Activated CD8-positive, alpha-beta memory T cell treated with anti-CD3 and anti-CD28 coated beads for 4 hours (primary cell): ENCODE results near the gene LSMEM2.

Experiments
- DNase-seq, 2 donors: peaks; one replicate each; pipeline ENCODE4 v3.0.0-alpha.2; 2020; ENCODE audit warnings: low read depth in 2 of 2

Gene LSMEM2

DNA sequence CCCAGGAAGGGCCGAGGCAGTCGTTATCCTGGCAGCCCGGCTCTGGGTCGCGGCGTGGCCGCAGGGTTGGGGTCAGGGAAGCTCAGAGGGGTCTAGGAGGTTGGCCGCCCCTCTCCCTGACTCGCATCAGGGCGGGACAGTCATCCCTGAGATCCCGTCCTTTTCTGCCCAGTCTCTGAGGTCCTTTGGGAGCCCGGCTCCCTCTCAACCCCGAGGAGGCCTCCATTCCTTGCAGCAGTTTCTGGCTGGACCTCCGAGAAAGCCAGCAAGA lies 43.2 kb downstream of the LSMEM2 start:
- DNase-seq, result no peak

DNA sequence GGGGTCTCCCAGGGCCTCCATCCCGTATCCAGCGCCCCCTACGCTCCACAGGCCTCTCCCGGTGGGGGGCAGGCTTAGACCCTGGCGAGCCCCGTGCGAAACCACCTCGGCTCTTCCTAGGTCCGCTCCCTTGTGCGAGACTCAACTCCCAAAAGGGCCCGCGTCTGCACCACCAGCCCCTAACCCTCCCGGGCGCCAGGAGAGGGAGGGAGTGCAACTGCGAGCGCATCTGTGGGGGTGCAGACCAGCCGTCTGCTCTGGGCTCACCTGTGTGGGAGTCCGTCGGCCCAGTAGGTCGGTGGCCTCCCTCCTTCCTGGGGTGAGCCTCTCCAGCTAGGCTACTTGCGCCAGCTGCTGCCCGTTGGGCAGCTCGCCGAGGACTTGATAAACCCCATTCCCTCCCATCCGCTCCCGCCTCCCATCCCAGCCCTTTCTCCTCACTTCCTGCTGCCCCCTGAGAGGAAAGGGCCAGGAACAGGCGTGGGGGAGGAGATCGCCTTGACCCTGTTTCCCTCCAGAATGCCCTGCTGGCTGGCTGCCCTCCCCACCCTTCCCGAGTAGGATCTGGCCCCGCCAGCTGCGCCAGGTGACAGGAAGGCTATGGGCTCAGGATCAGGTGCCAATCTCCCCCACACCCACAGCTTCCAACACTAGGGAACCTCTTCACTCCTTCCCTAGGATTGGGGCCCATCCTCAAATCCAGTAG lies 43.7 kb downstream of the LSMEM2 start, which contains the start of gene HYAL2:
Gene HYAL2 (minus strand): TSS at position 360 of the 706 bp plus-strand sequence. CDS start 2,256 bp downstream, outside the sequence.
- no peak for DNase-seq

DNA sequence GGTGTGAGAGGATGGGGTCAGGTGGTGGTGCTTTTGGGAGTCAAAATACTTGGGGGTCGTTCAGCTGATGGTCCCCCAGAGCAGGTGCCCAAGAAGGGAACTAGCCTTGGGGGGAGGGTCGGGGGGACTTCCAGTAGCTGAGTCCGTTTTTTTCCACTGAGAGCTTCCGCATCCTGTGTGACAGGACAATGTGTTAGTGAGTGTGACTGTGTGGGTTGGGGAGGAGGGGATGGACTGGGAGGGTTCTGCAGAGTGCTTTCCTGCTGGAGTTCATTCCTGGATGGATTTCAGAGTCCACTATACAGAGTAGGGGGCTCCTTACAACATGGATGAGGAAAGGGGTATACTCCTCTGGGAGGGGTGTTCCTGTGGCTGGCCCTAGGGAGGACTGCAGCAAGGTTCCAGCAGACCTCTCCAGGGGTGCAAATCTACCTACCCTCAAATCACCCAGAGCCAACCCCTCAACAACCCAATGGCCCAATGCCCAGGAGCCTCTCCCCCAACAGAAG lies 44.3 kb downstream of the LSMEM2 start:
- DNase-seq, result no peak

DNA sequence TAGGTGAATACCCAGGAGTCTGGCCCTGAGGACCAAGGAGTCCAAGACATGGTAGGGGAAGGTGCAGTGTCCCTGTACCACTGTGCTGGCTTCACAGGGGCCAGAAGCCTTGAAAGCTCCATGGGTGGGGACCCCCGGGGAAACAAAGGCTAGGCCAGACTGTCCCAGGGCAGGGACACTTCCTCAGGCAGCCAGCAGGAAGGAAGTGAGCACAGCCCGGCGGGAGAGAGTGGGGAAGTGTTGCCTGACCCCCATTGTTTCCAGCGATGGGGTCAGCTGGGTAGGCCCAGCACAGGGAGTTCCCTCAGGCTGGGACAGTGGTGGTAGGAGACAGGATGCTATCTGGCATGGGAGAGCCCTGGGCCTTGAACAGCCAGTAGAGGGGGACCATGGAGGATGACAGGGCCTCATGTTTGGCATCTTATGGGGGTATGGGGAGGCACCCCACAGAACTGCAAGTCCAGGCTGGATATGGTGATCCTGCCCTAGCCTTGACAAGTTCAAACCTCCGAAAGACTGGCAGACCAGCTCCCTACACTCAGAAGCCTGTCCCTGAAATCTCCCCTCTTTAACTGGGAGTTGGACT lies 44.8 kb downstream of the LSMEM2 start:
- DNase-seq, result no peak

DNA sequence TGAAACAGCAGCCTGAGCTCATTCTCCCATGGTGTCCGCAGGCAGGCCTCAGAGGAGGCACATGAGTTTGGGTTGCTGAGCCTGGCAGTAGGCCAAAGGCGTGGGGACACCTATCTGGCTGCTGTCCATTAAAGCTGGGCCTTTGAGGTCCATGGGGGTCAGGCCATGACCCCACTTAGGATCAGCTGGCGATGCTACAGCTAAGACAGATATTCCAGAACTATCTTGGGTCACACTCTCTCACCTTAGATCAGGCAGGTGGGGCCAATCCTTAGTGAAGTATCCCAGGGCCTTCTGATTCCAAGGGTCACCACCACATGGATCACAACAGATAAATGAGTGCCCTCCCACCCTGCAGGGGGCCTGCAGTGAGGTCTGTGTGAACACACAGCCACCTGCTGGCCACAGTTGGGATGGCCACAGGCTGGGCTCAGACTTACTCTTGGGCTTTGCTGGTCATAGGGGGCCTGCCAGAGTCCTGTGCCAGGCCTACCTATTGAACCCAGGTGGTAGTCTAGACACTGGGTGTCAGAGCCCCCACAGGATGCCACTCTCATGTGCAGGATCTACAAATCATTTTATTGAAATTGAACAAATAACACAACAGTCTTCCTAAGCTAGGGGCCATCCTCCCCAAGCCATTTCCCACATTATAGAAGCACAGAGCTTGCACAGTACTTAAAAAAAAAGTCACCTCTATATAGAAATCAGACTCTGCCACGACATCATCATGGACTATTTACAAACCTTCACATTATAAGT lies 45.6 kb downstream of the LSMEM2 start:
- no peak for DNase-seq

DNA sequence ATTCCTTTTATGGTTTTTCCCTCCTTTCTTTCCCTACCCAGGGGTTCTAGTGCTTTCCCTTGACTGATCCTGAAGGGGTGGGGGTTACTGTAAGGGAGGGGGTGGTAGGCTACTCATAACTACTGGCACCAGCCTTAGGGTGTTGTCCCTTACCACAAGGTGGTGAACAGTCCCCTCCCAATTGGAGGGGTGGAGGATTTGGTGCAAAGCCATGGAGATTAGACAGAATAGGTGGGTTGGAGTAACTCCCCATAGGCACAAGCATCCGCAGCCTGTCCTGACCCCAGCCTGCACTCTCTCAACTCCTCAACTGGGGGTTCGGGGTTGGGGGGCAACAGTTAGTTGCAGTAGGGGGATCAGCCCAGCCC lies 46.2 kb downstream of the LSMEM2 start:
- no peak for DNase-seq

DNA sequence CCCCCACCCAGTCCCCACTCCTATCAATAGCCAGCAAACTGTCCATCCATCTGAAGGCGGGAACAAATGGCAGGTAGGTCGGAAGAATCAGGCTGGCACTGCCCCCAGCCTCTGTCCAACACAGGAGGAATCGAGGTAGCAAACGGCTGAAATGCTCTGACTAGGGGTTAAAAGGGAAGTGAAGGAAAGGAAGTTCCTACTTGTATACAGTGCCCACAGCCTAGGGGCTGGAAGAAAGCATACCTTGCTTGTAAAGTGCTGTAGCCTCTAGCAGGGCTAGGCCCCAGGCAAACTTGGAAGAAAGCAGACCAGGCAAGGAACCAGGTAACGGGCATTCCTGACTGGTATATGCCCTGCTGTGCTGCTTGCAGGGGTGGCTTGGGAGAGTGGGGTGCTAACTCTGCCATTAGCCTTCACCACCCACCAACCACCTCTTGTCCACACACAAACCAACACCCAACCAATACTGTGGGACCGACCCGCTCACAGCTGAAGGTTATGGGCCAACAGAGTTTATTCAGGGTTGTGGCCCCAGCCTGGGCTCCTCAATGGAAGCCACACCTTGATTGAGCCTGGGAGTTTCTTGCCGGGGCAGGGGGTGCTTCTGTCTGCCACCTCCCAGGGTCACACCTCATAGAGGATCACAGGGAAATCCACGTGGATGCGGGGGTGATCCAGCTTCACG lies 46.8 kb downstream of the LSMEM2 start:
- no peak for DNase-seq

DNA sequence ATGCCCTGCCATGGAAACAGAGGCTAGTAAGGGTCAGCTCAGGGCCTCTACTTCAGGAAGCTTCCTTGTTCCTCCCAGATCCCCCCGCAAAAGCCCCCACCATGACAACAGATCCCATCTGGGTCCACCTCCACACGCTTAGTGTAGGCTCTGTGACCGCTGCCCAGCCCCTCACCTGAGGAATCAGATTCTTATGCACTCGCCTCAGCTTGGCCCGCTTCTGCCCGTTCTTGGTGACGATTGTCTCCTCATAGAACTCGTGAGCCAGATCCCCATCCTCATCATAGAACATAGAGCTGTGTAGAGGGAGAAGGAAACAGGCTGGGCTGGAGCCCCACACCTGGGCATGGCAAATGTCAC lies 47.3 kb downstream of the LSMEM2 start:
- no peak for DNase-seq

DNA sequence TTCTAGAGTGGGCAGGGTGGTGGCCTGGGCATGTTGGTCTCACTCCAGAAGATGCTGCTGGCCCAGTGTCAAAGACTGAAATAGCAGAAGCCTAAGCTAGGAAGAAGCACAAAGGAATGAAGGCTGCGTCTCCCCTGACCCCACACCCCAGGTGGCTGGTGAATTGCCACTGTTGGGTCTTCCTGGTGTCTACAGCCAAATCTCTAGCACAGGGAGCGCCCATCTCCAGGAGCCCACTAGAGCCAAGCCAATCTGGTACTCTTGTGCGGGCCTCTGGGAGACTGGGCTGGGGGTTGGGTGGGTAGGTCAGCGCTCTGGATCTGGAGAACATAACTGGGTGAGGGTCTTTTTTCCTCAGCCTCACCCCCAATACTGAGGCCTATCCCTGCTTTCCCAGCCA lies 48.2 kb downstream of the LSMEM2 start:
- DNase-seq, result no peak

DNA sequence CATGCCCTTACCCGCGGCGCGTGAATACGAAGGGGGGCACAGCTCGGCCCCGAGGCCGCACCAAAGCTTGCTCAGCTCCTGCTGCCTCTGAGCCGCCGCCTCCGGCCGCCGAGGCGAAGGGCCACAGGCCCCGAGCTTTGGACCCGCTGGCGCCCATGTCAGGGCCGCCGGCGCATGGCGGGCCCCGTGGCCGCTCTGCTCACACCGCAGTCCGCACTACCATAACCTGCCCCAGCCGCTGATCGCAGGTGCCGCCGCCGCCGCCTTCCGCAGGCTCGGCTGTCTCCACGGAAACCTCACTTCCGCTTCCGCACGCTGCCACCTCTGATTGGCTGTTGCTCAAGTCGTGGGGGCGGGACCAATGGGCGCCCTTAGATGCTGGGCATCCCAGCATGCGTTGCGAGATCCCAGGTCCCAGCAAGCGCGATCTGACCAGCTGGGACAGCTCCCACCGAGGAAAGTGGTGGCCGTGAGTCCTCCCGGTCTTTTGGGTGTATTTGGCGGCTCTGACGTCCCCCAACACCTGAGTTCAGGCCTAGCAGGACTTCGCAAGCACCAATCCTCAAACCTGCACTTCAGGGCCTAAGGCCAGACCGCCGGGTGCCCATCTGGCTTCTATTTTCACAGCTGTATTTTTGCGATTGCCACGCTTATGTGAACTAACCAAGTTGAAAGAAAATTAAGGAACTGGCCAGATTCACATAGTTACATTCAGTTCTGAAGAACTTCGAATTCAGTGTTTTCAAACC lies 49.2 kb downstream of the LSMEM2 start, which contains the start of gene TUSC2:
Gene TUSC2 (minus strand): TSS at position 281 of the 749 bp plus-strand sequence. CDS start 124 bp downstream, at position 157.
- peak; percentile 89 to 90 for DNase-seq

DNA sequence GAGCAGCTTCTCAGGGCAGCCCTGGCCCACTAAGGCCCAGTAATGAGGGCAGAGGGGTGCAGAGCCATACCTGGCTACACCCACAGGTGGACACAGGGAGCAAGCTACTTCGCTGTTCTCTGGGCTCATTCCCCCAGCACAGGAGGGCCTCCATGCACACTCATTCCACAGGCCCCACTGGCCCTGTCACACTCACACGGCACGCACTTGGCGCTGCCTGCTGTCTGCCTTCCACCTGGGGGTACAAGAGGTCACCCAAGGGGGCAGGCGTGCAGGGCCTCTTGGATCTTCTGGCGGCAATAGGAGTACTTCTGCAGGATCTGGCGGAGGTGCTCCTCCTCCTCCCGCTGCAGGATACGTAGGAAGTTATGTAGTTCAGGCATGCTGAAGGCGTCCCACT lies 51.4 kb downstream of the LSMEM2 start:
- DNase-seq, result no peak

DNA sequence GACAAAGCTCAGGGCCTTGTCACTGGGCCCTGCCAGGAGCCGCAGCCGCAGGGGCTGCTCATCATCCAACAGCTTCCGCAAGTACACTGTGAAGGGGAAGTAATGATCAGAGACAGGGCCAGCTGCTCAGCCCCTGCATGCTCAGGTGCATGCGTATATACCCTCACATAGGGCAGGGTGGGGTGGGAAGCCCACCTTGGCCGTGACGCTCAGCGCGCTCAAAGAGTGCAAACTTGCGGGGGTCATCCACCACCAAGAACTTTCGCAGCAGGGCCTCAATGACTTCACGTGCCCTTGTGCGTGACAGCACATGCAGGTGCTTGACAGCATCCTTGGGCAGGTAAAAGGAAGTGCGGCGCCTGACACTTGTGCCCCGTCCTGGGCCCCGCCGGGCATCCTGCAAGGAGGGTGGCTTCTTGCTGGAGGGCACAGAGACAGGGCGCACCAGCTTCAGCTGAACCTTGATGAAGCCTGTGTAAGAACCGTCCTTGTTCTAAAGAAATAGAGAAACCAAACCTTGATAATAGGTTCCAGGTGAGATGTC lies 52.5 kb downstream of the LSMEM2 start:
- no peak for DNase-seq

DNA sequence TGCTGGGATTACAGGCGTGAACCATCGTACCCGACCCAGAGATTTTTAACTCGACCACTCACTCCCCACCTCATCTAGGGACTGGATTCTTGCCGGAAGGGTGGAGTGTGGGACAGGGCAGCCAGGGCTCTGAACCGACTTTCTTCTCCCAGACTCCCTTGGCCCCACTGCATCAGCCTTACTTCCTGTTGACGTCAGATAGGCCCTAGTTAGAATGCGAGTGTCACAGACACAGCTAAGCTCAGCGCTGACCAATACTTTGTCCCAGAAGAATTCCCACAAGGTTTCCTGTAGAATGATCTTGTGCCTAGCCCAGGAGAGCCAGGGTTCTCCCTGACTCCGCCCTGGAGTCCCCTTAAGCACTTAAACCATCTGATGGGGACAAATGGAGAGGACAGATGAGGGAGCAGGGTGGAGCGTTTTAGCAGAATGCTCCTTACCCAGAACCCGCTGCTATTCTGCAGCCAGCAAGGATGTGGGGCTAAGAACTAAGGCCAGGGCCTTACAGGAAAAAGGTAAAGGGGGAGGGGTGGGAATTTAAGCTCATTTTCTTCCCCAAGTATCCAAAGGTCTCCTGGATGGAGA lies 54.9 kb downstream of the LSMEM2 start:
- DNase-seq, result no peak

DNA sequence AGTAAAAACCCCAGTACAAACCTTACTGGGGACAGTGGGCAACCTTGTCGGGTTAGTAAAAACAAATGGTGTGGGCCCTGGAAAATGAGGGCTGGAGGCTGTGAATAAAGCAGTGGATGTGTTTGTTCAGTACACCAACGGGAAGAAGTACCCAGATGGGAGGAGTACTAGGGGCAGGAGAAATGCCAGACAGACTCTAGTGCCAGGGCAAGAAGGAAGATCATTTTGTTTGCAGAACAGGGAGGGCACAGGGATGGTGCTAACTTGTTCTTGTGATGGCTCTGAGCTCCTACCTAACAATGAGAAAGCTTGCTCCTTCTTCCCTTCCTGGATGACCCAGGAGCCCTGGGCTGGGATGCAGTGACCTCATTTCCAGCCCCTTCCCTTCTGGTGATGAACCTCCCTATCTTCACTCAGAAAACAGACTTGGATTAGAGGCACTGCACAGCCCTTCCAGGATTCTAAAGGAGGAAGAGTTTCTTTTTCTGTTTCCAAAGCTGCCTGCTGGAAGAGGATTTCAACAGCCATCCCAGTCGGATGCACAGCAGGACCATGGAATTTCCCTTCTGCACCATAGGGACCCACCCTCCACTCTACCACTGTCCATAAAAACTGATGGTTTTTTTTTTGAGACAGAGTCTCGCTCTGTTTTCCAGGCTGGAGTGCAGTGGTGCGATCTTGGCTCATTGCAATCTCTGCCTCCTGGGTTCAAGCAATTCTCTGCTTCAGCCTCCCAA lies 55.6 kb downstream of the LSMEM2 start:
- no peak for DNase-seq

DNA sequence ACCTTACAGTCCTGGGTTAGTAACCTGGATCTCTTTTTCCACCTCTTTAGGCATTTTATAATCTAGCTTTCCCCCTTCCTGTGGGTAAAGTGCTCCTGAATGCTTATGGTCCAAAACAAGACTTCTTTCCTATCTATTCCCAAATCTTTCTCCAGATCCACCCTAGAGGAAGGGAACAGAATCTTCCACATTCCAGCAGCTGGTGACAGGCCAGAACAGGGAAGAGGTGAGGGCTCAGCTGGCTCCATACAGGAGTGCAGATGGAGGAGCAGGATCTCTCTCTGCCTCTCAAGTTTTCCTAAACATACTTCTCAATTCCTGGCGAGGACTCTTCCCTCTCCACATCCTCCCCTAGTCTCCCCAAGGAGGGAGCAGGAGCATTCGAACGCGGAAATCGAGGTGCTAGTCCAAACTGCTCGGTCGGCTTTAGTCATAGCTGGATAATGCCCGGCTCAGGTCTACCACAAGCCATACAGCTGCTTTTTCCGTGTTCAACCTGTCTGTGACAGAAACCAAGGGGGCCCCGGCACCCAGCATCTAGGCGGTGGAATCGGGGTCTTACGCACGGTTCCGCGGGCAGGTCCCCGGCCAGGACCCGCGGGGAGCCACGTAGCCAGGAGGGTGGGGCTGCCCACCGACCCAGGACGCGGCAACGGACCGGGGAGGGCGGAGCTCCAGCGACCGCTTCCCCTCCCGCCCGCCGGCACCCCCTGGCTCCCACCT lies 57.7 kb downstream of the LSMEM2 start:
- no peak for DNase-seq

DNA sequence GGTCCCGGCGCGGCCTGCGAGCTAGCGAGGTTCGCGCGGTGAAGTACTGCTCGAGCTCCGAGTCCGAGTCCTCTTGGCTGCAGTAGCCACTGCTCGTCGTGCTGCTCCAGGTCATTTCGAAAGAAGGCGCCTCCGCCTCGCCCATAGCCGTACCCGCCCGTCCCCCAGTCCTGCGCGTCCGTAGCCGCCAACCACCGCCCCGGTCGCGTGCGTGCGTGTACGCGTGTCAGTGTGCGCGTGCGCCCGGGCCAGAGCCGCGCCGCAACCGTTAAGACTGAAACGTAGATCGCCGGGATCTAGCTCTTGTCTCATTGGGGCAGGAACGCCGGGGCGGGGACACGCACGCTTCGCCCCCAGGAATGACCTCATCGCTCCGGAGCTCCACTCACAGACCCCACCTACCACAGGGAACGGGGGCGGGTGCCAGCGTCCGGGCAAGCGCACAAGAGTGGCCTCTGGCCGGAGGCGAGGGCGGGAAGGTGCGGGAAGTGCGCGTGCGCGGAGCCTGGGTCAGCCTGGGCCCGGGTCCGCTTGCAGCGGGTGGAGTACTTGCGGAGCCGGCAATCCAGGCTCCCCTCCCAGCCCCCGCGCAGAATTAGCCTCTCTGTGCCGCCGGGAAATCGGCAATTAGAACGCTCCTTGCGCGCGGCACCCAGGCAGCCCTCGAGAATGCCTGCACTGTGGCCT lies 58.4 kb downstream of the LSMEM2 start:
- peak; percentile 89 to 93 for DNase-seq
